D721Med (cell line): ENCODE measurements around the gene ANTKMT.

Experiments used
- DNase-seq: peaks from one replicate; pipeline ENCODE4 v3.0.0; 2011; ENCODE audit warnings: low spot score; ENCODE audit not compliant: insufficient read length
- FAIRE-seq: peaks from 2 replicates; lab custom pipeline; 2011; peaks lifted over from hg19 to GRCh38; lab: Jason Lieb, UNC
- CTCF ChIP-seq: IDR thresholded peaks from 2 replicates; pipeline ENCODE4 v1.5.1; 2012; ENCODE audit warnings: mild to moderate bottlenecking, control low read depth; ENCODE audit not compliant: insufficient read depth; ENCODE audit errors: missing control alignments

The ANTKMT gene

GRCh38 chr16:723695-724094, 2.7 kb downstream of the ANTKMT start:
- FAIRE-seq = no peak
- no peak for TF ChIP-seq CTCF
- DNase-seq = no peak

GRCh38 chr16:724188-725040, 3.5 kb downstream of the ANTKMT start:
- FAIRE-seq (no peak), DNase-seq (no peak)
- no peak for TF ChIP-seq CTCF

- TF ChIP-seq CTCF = no peak
- no peak for DNase-seq
- no peak for FAIRE-seq
These were observed 4.1 kb downstream of the ANTKMT start for GRCh38 chr16:725041-725376.

GRCh38 chr16:725463-726187, 4.7 kb downstream of the ANTKMT start:
- FAIRE-seq = no peak
- no peak for DNase-seq
- no peak for TF ChIP-seq CTCF

GRCh38 chr16:726188-726437, 5.2 kb downstream of the ANTKMT start:
- DNase-seq (no peak), FAIRE-seq (no peak)
- no peak for TF ChIP-seq CTCF

GRCh38 chr16:726438-727290, 5.7 kb downstream of the ANTKMT start, which contains the start of the genes CCDC78 and HAGHL:
TSS of gene CCDC78 (minus strand) at chr16:726443. CDS start at chr16:726367, 76 bp downstream.
TSS of gene HAGHL (plus strand) at chr16:727106. CDS start at chr16:727510, 404 bp downstream.
- no peak for TF ChIP-seq CTCF
- FAIRE-seq = no peak

More at GRCh38 chr16:726438-727290, 5.7 kb downstream of the ANTKMT start, which contains the start of the genes CCDC78 and HAGHL:
- DNase-seq = peak; percentile 81
